ENCODE measurements around the gene SLC12A8. TPM values are rescaled to one million over a fixed set of nuclear protein-coding genes. Genes with fewer than 3 reads are reported as not detected.

Gene SLC12A8
- total RNA-seq, 1 donor from 2014 or later = 2.9 TPM

DNA sequence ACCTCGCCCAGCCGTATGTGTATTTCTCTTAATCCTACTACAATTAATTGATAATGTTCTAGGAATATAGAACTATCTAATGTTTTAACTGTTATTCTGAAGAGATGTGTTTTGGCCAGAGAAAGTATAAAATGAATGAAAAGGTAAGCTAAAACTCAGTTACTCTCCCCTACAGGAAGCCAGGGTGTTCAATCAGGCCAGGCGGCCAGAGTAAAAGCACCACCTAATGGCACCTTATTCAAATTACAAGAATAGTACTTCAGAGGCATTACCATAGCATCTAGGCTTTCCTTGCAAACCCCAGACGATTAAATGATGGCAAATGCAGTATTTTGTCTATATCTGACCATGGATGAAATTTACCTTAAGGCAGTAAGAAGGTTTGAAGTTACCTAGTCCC, 10.4 kb downstream of the SLC12A8 start:
- Mint-ChIP-seq H3K27me3 (ENCODE audit: low read depth) (no peaks in the 10 kb centered on the region), H3K4me1 (no peaks in the 10 kb centered on the region), H3K9me3 (peaks cover 5% of the 10 kb centered on the region), H3K27ac (ENCODE audit: unreplicated experiment) (no peak overlapping the region), H3K4me3 (no peak overlapping the region), H3K36me3 (ENCODE audit: low read depth) (peaks cover 4% of the 10 kb centered on the region)
- TF ChIP-seq CTCF (conservative IDR thresholded peaks at IDR 0.05) = peak; percentile 36
- DNase-seq (ENCODE audit: low read depth, low spot score) = no peak

- Mint-ChIP-seq H3K36me3 (ENCODE audit: low read depth) (peaks cover 4% of the 10 kb centered on the region), H3K4me3 (no peak overlapping the region), H3K9me3 (peaks cover 5% of the 10 kb centered on the region), H3K27me3 (ENCODE audit: low read depth) (no peaks in the 10 kb centered on the region), H3K4me1 (no peaks in the 10 kb centered on the region), H3K27ac (ENCODE audit: unreplicated experiment) (no peak overlapping the region)
- TF ChIP-seq CTCF (conservative IDR thresholded peaks at IDR 0.05) = no peak
- no peak for DNase-seq (ENCODE audit: low read depth, low spot score)
These were observed 11.8 kb downstream of the SLC12A8 start for GRCh38 chr3:125200731-125201139.

GRCh38 chr3:125194849-125195601, 17.5 kb downstream of the SLC12A8 start:
- Mint-ChIP-seq H3K4me1 (peaks cover 7% of the 10 kb centered on the region), H3K9me3 (no peaks in the 10 kb centered on the region), H3K4me3 (no peak overlapping the region), H3K27me3 (ENCODE audit: low read depth) (no peaks in the 10 kb centered on the region), H3K27ac (ENCODE audit: unreplicated experiment) (no peak overlapping the region), H3K36me3 (ENCODE audit: low read depth) (no peaks in the 10 kb centered on the region)
- no peak for TF ChIP-seq CTCF (conservative IDR thresholded peaks at IDR 0.05)
- DNase-seq (ENCODE audit: low read depth, low spot score) = no peak

- Mint-ChIP-seq H3K36me3 (ENCODE audit: low read depth) (no peaks in the 10 kb centered on the region), H3K9me3 (no peaks in the 10 kb centered on the region), H3K4me3 (no peak overlapping the region), H3K27ac (ENCODE audit: unreplicated experiment) (no peak overlapping the region), H3K27me3 (ENCODE audit: low read depth) (no peaks in the 10 kb centered on the region), H3K4me1 (peaks cover 7% of the 10 kb centered on the region)
- no peak for DNase-seq (ENCODE audit: low read depth, low spot score)
- TF ChIP-seq CTCF (conservative IDR thresholded peaks at IDR 0.05) = no peak
These were observed 18.3 kb downstream of the SLC12A8 start for GRCh38 chr3:125194061-125194848.

DNA sequence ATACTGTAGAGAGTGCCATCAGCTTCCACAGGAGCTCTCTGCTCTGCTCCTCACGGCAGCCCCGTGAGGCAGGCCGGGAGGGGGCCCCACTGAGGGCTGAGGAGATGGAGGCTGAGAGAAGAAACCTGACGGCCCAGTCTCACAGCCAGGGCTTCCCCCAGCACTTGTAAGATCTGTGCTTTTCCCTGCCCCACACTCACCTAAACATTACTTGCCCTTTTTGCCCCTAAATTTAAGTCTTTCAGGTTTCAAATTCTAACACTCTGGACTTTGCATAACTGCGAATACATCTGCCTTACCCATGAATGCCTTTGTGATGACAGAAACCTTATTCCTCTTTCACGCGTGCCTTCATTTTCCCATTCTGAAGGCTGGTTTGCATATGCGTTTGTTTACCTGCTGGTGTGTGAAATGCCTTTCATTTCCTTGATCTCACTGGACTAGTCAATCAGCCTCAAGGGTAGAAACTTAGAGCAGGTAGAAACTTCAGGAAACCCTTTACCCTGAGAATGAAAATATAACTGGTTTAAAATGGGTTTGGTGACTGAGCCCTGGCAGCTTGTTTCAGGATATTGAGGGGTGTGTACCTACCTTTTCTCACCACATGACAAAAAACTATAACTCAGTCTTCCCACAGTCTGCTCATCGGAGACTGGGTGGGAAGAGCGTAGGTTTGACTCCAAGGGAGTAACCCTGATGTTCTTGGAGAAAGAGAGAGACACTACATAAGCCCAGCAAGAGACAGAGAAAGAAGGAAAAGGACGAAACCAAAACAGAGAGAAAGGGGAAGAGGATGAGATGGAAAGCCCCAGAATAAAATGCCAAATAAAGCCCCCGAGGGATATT, 20.1 kb downstream of the SLC12A8 start:
- TF ChIP-seq CTCF (conservative IDR thresholded peaks at IDR 0.05) = no peak
- Mint-ChIP-seq H3K9me3 (no peaks in the 10 kb centered on the region), H3K4me3 (no peak overlapping the region), H3K4me1 (peaks cover 7% of the 10 kb centered on the region), H3K27me3 (ENCODE audit: low read depth) (no peaks in the 10 kb centered on the region), H3K27ac (ENCODE audit: unreplicated experiment) (no peak overlapping the region), H3K36me3 (ENCODE audit: low read depth) (no peaks in the 10 kb centered on the region)
- no peak for DNase-seq (ENCODE audit: low read depth, low spot score)
